ENCODE results near the gene NXPH3.

GRCh38 chr17:49545806-49546545 is 29.7 kb upstream of the NXPH3 start:
- TF ChIP-seq, protein P1, sequence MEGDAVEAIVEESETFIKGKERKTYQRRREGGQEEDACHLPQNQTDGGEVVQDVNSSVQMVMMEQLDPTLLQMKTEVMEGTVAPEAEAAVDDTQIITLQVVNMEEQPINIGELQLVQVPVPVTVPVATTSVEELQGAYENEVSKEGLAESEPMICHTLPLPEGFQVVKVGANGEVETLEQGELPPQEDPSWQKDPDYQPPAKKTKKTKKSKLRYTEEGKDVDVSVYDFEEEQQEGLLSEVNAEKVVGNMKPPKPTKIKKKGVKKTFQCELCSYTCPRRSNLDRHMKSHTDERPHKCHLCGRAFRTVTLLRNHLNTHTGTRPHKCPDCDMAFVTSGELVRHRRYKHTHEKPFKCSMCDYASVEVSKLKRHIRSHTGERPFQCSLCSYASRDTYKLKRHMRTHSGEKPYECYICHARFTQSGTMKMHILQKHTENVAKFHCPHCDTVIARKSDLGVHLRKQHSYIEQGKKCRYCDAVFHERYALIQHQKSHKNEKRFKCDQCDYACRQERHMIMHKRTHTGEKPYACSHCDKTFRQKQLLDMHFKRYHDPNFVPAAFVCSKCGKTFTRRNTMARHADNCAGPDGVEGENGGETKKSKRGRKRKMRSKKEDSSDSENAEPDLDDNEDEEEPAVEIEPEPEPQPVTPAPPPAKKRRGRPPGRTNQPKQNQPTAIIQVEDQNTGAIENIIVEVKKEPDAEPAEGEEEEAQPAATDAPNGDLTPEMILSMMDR (IDR thresholded peaks at IDR 0.05; ENCODE audit: low read depth, low read length): no peak
- no peak for TF ChIP-seq EZH2phosphoT487 (IDR thresholded peaks at IDR 0.05; ENCODE audit: low read depth)
